ENCODE data around the gene RAD23B.

- TF ChIP-seq CTCF (IDR thresholded peaks at IDR 0.05) = no peak
- no peak for TF ChIP-seq POLR2A (IDR thresholded peaks at IDR 0.05)
Measured at GRCh38 chr9:107345327-107345726, 62.2 kb downstream of the RAD23B start.

Measured in right lobe of liver (tissue), 4 donors.